BJ (cell line): ENCODE results near the gene UBXN7. TPM values are rescaled to one million over a fixed set of nuclear protein-coding genes. Genes with fewer than 3 reads are reported as not detected.
A peak's percentile ranks its signal among the peaks of the same experiment; 100 is the strongest.

Experiments used
- CTCF ChIA-PET: fragments of 350-600 bp; formaldehyde crosslinking; extraction: SDS; loops from one replicate; lab custom pipeline; 2021; ENCODE audit warnings: antibody characterized with exemption, inconsistent platforms; lab: Yijun Ruan, JAX
- POLR2A ChIA-PET: fragments of 300-600 bp; sonication (Branson Sonifier 250); formaldehyde crosslinking; extraction: SDS; loops from one replicate; lab custom pipeline; 2021; ENCODE audit warnings: antibody characterized with exemption; lab: Charles Lee
- DNase-seq: peaks from one replicate; pipeline ENCODE4 v3.0.0-alpha.2; 2011; ENCODE audit warnings: low read depth
- H3K27me3 ChIP-seq: 2 replicates; pipeline ENCODE4 v1.6.0; 2011; ENCODE audit warnings: low read length; ENCODE audit not compliant: control insufficient read depth, insufficient read depth
- H3K36me3 ChIP-seq: 2 replicates; pipeline ENCODE4 v1.5.1; 2011; ENCODE audit warnings: low read length; ENCODE audit not compliant: control insufficient read depth, insufficient read depth
- H3K4me3 ChIP-seq: 2 replicates; pipeline ENCODE4 v1.5.1; 2011; ENCODE audit warnings: low read depth, mild to moderate bottlenecking, control low read depth, low read length
- polyA plus RNA-seq: library from polyadenylated mRNA; depleted of rRNA; stranded (reverse); fragments of >200 nt; gene quantifications from 2 replicates; pipeline ENCODE4 v1.2.3, GENCODE V29; 2011
- TF ChIP-seq, protein P1 (sequence below): IDR thresholded peaks from 2 replicates; pipeline ENCODE4 v1.5.1; 2011; ENCODE audit warnings: low read depth, mild to moderate bottlenecking, control low read depth, inconsistent platforms, low read length, moderate library complexity; ENCODE audit not compliant: insufficient read depth

Gene UBXN7
- polyA plus RNA-seq, 1 experiment, result 11.3 TPM

DNA sequence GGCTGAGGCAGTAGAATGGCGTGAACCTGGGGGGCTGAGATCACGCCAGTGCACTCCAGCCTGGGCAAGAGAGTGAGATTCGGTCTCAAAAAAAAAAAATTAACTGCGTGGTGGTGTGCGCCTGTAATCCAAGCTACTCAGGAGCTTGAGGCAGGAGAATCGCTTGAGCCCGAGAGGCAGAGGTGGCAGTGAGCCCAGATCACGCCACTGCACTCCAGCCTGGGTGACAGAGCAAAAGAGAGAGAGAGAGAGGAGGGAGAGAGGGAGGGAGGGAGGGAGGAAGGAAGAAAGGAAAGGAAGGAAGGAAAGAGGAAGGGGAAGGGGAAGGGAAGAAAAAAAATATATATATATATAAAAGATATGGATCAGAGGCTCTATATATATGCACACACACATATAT lies 100.1 kb downstream of the UBXN7 start:
- POLR2A ChIA-PET, result no interaction called here
- Histone ChIP-seq H3K36me3 (no peaks in the 10 kb centered on the region), H3K27me3 (no peaks in the 10 kb centered on the region), H3K4me3 (no peak overlapping the region)
- CTCF ChIA-PET, result no interaction called here
- TF ChIP-seq, protein P1, sequence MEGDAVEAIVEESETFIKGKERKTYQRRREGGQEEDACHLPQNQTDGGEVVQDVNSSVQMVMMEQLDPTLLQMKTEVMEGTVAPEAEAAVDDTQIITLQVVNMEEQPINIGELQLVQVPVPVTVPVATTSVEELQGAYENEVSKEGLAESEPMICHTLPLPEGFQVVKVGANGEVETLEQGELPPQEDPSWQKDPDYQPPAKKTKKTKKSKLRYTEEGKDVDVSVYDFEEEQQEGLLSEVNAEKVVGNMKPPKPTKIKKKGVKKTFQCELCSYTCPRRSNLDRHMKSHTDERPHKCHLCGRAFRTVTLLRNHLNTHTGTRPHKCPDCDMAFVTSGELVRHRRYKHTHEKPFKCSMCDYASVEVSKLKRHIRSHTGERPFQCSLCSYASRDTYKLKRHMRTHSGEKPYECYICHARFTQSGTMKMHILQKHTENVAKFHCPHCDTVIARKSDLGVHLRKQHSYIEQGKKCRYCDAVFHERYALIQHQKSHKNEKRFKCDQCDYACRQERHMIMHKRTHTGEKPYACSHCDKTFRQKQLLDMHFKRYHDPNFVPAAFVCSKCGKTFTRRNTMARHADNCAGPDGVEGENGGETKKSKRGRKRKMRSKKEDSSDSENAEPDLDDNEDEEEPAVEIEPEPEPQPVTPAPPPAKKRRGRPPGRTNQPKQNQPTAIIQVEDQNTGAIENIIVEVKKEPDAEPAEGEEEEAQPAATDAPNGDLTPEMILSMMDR, result no peak
- no peak for DNase-seq

DNA sequence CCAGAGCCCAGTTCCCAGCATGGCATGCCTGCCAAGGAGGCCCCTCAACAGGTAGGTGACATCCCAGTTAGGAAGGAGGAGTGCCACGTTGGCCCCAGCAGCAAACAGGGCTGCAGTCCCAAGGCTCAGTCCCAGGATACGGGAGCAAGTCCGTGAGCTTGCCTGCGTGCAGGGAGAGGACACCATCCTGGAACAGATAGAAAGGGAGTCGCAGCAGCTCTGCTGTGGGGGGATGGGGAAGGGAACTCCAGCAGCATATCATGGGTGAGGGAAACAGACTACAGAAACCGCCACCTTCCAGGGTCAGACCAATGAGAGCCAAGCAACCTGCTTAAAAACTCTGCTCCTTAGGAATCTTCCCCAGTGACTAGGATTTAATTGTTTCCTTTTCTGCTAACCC lies 104.8 kb downstream of the UBXN7 start:
- H3K4me3 ChIP-seq, result no peak overlapping the region; the same call in 1 of the 2 replicates
- CTCF ChIA-PET, result no interaction called here

DNA sequence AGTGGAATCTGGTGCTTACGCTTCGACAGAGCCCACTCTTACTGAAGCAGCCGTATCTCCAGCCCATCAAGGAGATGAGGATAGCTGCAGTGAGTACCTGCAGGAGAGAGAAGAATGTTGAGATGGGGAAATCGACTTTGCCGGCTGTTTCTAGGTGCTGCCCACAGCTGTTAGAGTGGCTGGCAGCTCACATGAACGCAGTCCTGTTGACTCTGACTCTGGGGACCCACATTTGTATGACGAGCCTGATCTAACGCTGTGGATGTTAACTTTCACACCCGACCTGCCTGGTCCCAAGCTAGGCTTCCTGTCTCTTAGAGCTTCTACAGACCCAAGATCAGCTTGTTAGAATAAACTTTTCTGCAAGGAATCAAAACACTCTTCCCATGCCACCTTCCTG lies 105.3 kb downstream of the UBXN7 start:
- no peaks in the 10 kb centered on the region for H3K27me3 ChIP-seq
- TF ChIP-seq, protein P1, result no peak
- ChIA-PET CTCF (no interaction called here), POLR2A (no interaction called here)
- no peak for DNase-seq
- no peaks in the 10 kb centered on the region for H3K36me3 ChIP-seq
- no peak overlapping the region for H3K4me3 ChIP-seq

More for the DNA sequence above, 104.8 kb downstream of the UBXN7 start:
- POLR2A ChIA-PET, result no interaction called here
- Histone ChIP-seq H3K36me3 (no peaks in the 10 kb centered on the region), H3K27me3 (no peaks in the 10 kb centered on the region)
- DNase-seq, result no peak
- TF ChIP-seq, protein P1, result no peak

DNA sequence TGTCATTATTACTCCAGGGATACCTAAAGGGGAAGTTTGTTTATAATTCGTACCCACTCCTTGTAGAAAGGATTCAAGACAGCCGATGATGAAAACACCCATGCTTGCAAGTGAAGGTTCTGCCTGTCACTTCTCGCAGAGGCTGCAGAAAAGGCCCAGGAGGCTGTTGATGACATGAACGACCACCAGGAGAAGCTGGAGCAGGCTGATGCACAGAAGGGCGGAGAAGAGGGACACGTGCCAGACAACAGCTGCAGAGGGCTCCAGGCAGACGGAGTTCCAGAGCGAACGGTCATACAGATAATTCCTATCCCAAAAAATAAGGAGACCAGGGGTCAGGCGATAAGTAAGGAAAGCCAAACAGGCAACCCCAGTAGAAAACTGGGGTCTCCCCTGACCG lies 108.5 kb downstream of the UBXN7 start:
- H3K36me3 ChIP-seq, result no peaks in the 10 kb centered on the region
- H3K4me3 ChIP-seq, result no peak overlapping the region
- CTCF ChIA-PET, result interaction anchor here (0.6 kb wide), 1 partner anchor 211 kb away, joined by 3 read pairs; no protein-coding TSS in a partner anchor
- no peaks in the 10 kb centered on the region for H3K27me3 ChIP-seq
- TF ChIP-seq, protein P1, result 0 out of 2 replicates have a peak, but pooled peaks have one; percentile 24
- DNase-seq, result no peak
- POLR2A ChIA-PET, result no interaction called here

DNA sequence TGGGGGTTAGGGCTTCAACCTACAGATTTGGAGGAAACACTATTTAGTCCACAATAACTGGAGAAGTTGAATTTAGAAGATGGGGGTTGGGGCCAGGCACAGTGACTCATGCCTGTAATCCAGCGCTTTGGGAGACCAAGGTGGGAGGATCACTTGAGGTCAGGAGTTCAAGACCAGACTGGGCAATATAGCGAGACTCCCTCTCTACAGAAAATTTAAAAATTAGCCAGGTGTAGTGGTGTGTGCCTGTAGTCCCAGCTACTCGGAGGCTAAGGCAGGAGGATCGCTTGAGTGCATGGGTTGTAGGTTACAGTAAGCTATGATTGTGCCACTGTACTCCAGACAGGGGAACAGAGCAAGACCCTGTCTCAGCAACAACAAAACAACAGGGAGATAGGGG lies 109.2 kb downstream of the UBXN7 start:
- Histone ChIP-seq H3K36me3 (no peaks in the 10 kb centered on the region), H3K4me3 (no peak overlapping the region), H3K27me3 (no peaks in the 10 kb centered on the region)
- DNase-seq, result no peak
- POLR2A ChIA-PET, result interaction anchor here (0.6 kb wide), 1 partner anchor 11 kb away, joined by 3 read pairs; no protein-coding TSS in a partner anchor
- TF ChIP-seq, protein P1, result no peak
- CTCF ChIA-PET, result interaction anchor here (0.7 to 1.0 kb wide), 2 partner anchors 23 to 85 kb away, joined by 3 to 4 read pairs; no protein-coding TSS in a partner anchor
